ENCODE results near the gene TSHZ3. TPM values are rescaled to one million over a fixed set of nuclear protein-coding genes. Genes with fewer than 3 reads are reported as not detected.

Gene TSHZ3
- total RNA-seq, 1 donor from 2014 or later, result 0.60 TPM

- DNase-seq (ENCODE audit: low read depth in 2 of 2), result no peak
Observed at GRCh38 chr19:31354316-31354715, 5.1 kb upstream of the TSHZ3 start.

- no peak for DNase-seq (ENCODE audit: low read depth in 2 of 2)
Observed at GRCh38 chr19:31353833-31354232, 4.6 kb upstream of the TSHZ3 start.

GRCh38 chr19:31352782-31353651 lies 3.8 kb upstream of the TSHZ3 start:
- DNase-seq (ENCODE audit: low read depth in 2 of 2), result no peak

GRCh38 chr19:31352296-31352781 lies 3.1 kb upstream of the TSHZ3 start:
- DNase-seq (ENCODE audit: low read depth in 2 of 2), result no peak

- DNase-seq (ENCODE audit: low read depth in 2 of 2), result peak in 1 of 2 donors; percentile 11
Observed at GRCh38 chr19:31351855-31352195, 2.6 kb upstream of the TSHZ3 start.

GRCh38 chr19:31351056-31351854 lies 2.0 kb upstream of the TSHZ3 start:
- peak; percentile 13 to 38 for DNase-seq (ENCODE audit: low read depth in 2 of 2)

- peak; percentile 36 to 62 for DNase-seq (ENCODE audit: low read depth in 2 of 2)
Observed at GRCh38 chr19:31350693-31351055, 1.4 kb upstream of the TSHZ3 start.

GRCh38 chr19:31350033-31350692 lies 927 bp upstream of the TSHZ3 start:
- no peak for DNase-seq (ENCODE audit: low read depth in 2 of 2)

- no peak for DNase-seq (ENCODE audit: low read depth in 2 of 2)
Observed at GRCh38 chr19:31348481-31349159, 616 bp downstream of the TSHZ3 start.

- no peak for DNase-seq (ENCODE audit: low read depth in 2 of 2)
Observed at GRCh38 chr19:31347828-31348392, 1.3 kb downstream of the TSHZ3 start.

- no peak for DNase-seq (ENCODE audit: low read depth in 2 of 2)
Observed at GRCh38 chr19:31347354-31347753, 1.9 kb downstream of the TSHZ3 start.

- DNase-seq (ENCODE audit: low read depth in 2 of 2), result no peak
Observed at GRCh38 chr19:31346184-31347059, 2.8 kb downstream of the TSHZ3 start.

- no peak for DNase-seq (ENCODE audit: low read depth in 2 of 2)
Observed at GRCh38 chr19:31344403-31344802, 4.8 kb downstream of the TSHZ3 start.

GRCh38 chr19:31342926-31343325 lies 6.3 kb downstream of the TSHZ3 start:
- DNase-seq (ENCODE audit: low read depth in 2 of 2), result no peak

- no peak for DNase-seq (ENCODE audit: low read depth in 2 of 2)
Observed at GRCh38 chr19:31340042-31341025, 8.9 kb downstream of the TSHZ3 start.

- no peak for DNase-seq (ENCODE audit: low read depth in 2 of 2)
Observed at GRCh38 chr19:31339411-31339810, 9.8 kb downstream of the TSHZ3 start.

GRCh38 chr19:31338069-31338776 lies 11.0 kb downstream of the TSHZ3 start:
- no peak for DNase-seq (ENCODE audit: low read depth in 2 of 2)

All from lung microvascular endothelial cell (primary cell).